Activated CD4-positive, alpha-beta T cell treated with anti-CD3 and anti-CD28 coated beads, Interleukin-2, amount 10 ng/mL, durations not matched to agents 24 days and 14 days (primary cell): ENCODE data around the gene NMNAT2. TPM values are rescaled to one million over a fixed set of nuclear protein-coding genes. Genes with fewer than 3 reads are reported as not detected.
"Not testable (repeated sequence)": the region's sequence is repeated elsewhere in the genome, so short reads cannot be mapped to it uniquely, and the experiment has no call there.

Source experiments
- DNase-seq: peaks from one replicate; pipeline ENCODE4 v3.0.0; 2022
- H3K27ac Mint-ChIP-seq: one replicate; pipeline ENCODE4 v1.8.0; 2022; ENCODE audit warnings: mild to moderate bottlenecking, mixed read lengths
- H3K27me3 Mint-ChIP-seq: one replicate; pipeline ENCODE4 v1.8.0; 2022; ENCODE audit warnings: mixed read lengths
- H3K36me3 Mint-ChIP-seq: one replicate; pipeline ENCODE4 v1.8.0; 2022; ENCODE audit warnings: low read depth, mild to moderate bottlenecking, mixed read lengths
- H3K4me1 Mint-ChIP-seq: one replicate; pipeline ENCODE4 v1.8.0; 2021; ENCODE audit warnings: mixed read lengths
- H3K4me3 Mint-ChIP-seq: one replicate; pipeline ENCODE4 v1.8.0; 2022; ENCODE audit warnings: mild to moderate bottlenecking, moderate library complexity, mixed read lengths
- H3K9me3 Mint-ChIP-seq: one replicate; pipeline ENCODE4 v1.8.0; 2021; ENCODE audit warnings: mixed read lengths
- intact Hi-C: fragments of 100-400 bp; cut with micrococcal nuclease; formaldehyde crosslinking; loops from one replicate; pipeline ENCODE4 v1.15.1; 2023
- total RNA-seq: library from RNA; stranded (reverse); gene quantifications from 2 replicates; pipeline ENCODE4 v1.2.3, GENCODE V29; 2022

The NMNAT2 gene
- total RNA-seq, 1 donor from 2014 or later: not detected

DNA sequence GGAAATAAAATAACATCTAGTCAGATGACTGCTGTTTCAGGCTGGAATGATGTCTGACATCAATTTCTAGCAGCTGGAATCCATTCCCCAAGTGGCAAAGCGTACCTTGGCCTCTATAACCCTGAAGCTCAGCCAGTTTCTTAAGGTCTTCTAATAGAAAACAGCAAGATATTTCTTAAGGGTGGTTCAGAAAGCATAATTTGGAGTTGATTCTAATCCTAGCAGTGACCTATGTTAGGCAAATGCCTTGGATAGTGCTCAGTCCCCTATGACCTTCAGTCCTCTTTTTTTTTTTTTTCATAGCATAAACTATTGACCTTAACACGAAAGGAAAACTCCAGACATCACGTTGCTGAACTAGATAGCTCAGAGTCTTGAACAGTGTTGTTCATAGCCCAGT lies 175.6 kb downstream of the NMNAT2 start:
- H3K9me3 Mint-ChIP-seq: no peaks in the 10 kb centered on the region

DNA sequence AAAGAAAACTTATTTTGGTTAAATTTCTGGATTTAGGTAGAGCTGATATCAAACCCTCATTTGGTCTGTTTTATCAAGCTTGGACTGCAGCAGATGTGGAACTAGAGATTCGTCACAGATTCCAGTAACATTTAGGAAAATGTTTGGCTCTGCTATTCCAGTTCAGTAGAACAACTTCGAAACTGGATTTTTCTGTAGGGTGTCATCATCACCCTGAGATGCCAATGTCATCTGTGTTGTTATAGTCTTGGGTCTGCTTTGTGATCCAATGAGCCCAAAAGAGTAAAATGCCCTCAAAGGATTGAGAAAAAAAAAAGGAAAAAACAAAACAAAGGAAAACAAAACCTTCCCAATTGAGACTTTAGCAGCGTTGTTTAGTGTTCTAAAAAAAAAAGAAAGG lies 176.7 kb downstream of the NMNAT2 start:
- Mint-ChIP-seq H3K27me3 (peaks cover 9% of the 10 kb centered on the region), H3K27ac (no peak overlapping the region), H3K36me3 (no peaks in the 10 kb centered on the region), H3K4me1 (no peaks in the 10 kb centered on the region), H3K9me3 (no peaks in the 10 kb centered on the region), H3K4me3 (no peak overlapping the region)
- intact Hi-C loops: no loop called here
- no peak for DNase-seq

More for the DNA sequence above, 175.6 kb downstream of the NMNAT2 start:
- no peak overlapping the region for H3K27ac Mint-ChIP-seq
- H3K36me3 Mint-ChIP-seq: no peaks in the 10 kb centered on the region
- no peak for DNase-seq
- no peak overlapping the region for H3K4me3 Mint-ChIP-seq
- H3K27me3 Mint-ChIP-seq: peaks cover 9% of the 10 kb centered on the region
- intact Hi-C loops: no loop called here
- no peaks in the 10 kb centered on the region for H3K4me1 Mint-ChIP-seq

DNA sequence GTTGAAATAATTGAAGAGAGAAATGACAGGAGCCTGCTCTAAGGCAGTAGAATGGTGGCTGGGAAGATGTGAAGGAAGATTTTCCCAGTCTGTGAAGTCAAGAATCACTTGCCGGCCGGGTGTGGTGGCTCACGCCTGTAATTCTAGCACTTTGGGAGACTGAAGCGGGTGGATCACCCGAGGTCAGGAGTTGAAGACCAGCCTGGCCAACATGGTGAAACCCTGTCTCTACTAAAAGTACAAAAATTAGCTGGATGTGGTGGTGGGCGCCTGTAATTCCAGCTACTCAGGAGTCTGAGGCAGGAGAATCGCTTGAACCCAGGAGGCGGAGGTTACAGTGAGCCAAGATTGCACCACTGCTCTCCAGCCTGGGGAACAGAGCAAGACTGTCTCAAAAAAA lies 177.3 kb downstream of the NMNAT2 start:
- H3K36me3 Mint-ChIP-seq, DNase-seq, H3K27ac Mint-ChIP-seq, H3K4me1 Mint-ChIP-seq, H3K4me3 Mint-ChIP-seq, H3K9me3 Mint-ChIP-seq, H3K27me3 Mint-ChIP-seq, intact Hi-C loops: not testable (repeated sequence)

DNA sequence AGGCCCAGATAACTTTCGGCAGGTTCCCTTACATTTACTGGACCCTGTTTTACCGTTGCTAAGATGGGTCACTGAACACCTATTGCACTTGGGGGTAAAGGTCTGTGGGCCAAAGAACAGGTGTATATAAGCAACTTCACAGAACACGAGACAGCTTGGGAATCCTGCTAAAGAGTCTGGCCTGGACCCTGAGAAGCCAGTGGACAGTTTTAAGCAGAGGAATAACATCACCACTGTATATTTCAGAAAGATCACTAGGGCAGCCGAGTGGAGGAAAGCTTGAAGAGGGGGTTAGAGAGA lies 177.7 kb downstream of the NMNAT2 start:
- no peak overlapping the region for H3K4me3 Mint-ChIP-seq
- H3K27me3 Mint-ChIP-seq: peaks cover 9% of the 10 kb centered on the region
- H3K4me1 Mint-ChIP-seq: no peaks in the 10 kb centered on the region
- H3K36me3 Mint-ChIP-seq: no peaks in the 10 kb centered on the region
- DNase-seq: no peak
- intact Hi-C loops: no loop called here
- no peaks in the 10 kb centered on the region for H3K9me3 Mint-ChIP-seq
- no peak overlapping the region for H3K27ac Mint-ChIP-seq

DNA sequence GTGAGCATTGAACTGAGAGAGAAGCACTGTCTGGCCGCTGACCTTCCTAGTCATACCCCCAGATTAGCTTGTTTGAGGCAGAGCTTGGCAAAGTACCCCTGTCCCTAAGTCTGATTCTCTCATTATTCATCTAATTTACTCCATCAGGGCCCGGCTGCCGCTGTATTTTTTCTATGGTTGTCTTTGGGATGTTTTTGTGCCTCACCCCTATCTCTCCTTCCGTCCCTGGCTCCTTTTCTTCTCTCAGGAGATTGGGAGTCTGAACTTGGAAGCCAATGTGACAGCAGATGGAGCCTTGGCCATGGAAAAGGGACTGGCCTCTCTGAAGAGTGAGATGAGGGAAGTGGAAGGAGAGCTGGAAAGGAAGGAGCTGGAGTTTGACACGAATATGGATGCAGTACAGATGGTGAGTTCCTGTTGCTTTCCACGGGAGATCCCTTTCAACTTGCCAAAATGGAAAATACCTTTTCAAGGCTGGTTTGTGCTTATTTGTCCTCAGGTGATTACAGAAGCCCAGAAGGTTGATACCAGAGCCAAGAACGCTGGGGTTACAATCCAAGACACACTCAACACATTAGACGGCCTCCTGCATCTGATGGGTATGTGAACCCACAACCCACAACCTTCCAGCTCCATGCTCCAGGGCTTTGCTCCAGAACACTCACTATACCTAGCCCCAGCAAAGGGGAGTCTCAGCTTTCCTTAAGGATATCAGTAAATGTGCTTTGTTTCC lies 178.2 kb downstream of the NMNAT2 start:
- Mint-ChIP-seq H3K27ac (no peak overlapping the region), H3K27me3 (peaks cover 9% of the 10 kb centered on the region), H3K9me3 (no peaks in the 10 kb centered on the region), H3K36me3 (no peaks in the 10 kb centered on the region), H3K4me1 (no peaks in the 10 kb centered on the region), H3K4me3 (no peak overlapping the region)
- DNase-seq: no peak
- intact Hi-C loops: no loop called here

DNA sequence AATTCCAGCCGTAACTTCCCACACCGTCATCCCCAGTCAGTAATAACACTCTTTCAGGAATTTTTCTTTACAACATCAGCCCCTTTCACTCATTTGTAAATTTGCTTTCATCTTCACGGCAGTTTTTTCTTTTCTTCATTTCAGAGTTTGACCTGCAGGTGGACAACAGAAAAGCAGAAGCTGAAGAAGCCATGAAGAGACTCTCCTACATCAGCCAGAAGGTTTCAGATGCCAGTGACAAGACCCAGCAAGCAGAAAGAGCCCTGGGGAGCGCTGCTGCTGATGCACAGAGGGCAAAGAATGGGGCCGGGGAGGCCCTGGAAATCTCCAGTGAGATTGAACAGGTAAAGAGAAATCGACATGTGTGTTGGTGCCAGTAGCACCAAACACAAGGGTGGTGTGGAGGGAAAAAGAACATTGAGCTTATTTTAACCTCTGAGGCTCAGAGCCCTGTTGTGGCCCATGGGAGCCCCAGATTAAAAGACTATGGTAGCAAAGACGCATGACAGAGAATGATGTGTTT lies 178.9 kb downstream of the NMNAT2 start:
- Mint-ChIP-seq H3K9me3 (no peaks in the 10 kb centered on the region), H3K36me3 (no peaks in the 10 kb centered on the region), H3K27ac (no peak overlapping the region), H3K27me3 (peaks cover 8% of the 10 kb centered on the region), H3K4me3 (no peak overlapping the region), H3K4me1 (no peaks in the 10 kb centered on the region)
- intact Hi-C loops: no loop called here
- no peak for DNase-seq

DNA sequence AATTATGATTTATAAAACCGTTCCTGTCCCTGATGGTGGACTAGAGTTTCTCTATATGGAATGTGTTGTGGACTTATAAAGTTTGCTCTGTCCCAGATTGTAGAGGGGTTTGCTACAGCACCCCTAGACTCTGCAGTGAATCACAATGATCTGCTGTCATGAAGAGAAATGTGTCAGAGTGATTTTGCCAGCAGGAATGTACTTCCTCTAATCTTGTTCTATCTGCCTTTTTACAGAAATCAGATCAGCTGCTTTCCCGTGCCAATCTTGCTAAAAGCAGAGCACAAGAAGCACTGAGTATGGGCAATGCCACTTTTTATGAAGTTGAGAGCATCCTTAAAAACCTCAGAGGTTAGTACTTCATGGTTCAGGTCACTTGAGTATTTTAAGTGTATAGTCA lies 180.1 kb downstream of the NMNAT2 start:
- Mint-ChIP-seq H3K27me3 (peaks cover 7% of the 10 kb centered on the region), H3K36me3 (no peaks in the 10 kb centered on the region), H3K4me3 (no peak overlapping the region), H3K4me1 (no peaks in the 10 kb centered on the region), H3K27ac (no peak overlapping the region), H3K9me3 (no peaks in the 10 kb centered on the region)
- intact Hi-C loops: no loop called here
- no peak for DNase-seq

DNA sequence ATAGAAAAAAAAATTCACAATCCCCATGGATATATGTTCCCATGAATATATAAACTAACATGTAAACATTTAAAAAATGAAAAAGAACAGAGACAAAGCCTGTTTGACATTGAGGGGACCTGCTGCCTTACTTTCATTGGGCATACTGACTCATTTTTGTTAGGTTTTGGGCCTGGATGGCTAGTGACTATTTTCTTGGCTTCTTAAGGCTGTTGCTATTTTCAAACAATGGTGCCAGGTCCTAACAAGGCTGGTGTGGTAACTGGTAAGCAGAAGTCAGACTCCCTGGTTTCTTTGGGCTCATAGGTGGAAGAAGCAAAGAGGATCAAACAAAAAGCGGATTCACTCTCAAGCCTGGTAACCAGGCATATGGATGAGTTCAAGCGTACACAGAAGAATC lies 181.1 kb downstream of the NMNAT2 start:
- Mint-ChIP-seq H3K27ac (no peak overlapping the region), H3K9me3 (no peaks in the 10 kb centered on the region), H3K36me3 (no peaks in the 10 kb centered on the region), H3K4me3 (no peak overlapping the region), H3K4me1 (no peaks in the 10 kb centered on the region), H3K27me3 (peaks cover 7% of the 10 kb centered on the region)
- intact Hi-C loops: no loop called here
- no peak for DNase-seq

DNA sequence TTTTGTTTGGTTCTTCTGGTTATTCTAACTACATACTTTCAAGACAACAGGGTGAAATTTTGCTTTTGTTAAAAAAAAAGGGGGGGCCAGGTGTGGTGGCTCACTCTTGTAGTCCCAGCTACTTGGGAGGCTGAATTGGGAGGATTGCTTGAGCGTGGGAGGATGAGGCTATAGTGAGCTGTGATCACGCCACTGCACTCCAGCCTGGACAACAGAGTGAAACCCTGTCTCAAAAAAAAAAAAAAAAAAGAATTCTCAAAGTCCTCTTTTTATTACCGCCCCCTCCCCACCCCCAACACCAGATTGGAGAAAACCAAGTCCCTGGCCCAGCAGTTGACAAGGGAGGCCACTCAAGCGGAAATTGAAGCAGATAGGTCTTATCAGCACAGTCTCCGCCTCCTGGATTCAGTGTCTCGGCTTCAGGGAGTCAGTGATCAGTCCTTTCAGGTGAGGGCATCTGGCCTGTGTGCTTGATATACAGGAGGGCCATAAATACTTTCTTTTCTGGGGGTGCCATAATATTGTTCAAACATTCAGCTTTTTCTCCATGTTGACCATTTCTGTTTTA lies 181.9 kb downstream of the NMNAT2 start:
- H3K4me1 Mint-ChIP-seq: no peaks in the 10 kb centered on the region
- H3K36me3 Mint-ChIP-seq: no peaks in the 10 kb centered on the region
- H3K27ac Mint-ChIP-seq: no peak overlapping the region
- peaks cover 4% of the 10 kb centered on the region for H3K27me3 Mint-ChIP-seq
- H3K4me3 Mint-ChIP-seq: no peak overlapping the region
- no peak for DNase-seq
- intact Hi-C loops: no loop called here
- H3K9me3 Mint-ChIP-seq: no peaks in the 10 kb centered on the region

DNA sequence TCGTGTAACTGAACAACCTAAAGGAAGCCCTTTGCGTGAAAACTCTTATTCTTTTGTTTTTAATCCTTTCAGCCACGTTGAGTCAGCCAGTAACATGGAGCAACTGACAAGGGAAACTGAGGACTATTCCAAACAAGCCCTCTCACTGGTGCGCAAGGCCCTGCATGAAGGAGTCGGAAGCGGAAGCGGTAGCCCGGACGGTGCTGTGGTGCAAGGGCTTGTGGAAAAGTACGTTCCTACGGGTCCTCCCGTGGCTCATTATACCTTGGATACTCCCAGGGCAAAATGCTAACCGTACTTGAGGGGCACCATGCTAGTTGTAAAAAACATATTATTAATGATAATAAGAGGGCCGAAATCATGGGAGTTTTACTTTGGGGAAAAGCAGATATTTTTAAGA lies 182.7 kb downstream of the NMNAT2 start:
- Mint-ChIP-seq H3K27me3 (peaks cover 3% of the 10 kb centered on the region), H3K4me3 (no peak overlapping the region), H3K4me1 (no peaks in the 10 kb centered on the region), H3K36me3 (no peaks in the 10 kb centered on the region), H3K9me3 (no peaks in the 10 kb centered on the region), H3K27ac (no peak overlapping the region)
- intact Hi-C loops: no loop called here
- no peak for DNase-seq

DNA sequence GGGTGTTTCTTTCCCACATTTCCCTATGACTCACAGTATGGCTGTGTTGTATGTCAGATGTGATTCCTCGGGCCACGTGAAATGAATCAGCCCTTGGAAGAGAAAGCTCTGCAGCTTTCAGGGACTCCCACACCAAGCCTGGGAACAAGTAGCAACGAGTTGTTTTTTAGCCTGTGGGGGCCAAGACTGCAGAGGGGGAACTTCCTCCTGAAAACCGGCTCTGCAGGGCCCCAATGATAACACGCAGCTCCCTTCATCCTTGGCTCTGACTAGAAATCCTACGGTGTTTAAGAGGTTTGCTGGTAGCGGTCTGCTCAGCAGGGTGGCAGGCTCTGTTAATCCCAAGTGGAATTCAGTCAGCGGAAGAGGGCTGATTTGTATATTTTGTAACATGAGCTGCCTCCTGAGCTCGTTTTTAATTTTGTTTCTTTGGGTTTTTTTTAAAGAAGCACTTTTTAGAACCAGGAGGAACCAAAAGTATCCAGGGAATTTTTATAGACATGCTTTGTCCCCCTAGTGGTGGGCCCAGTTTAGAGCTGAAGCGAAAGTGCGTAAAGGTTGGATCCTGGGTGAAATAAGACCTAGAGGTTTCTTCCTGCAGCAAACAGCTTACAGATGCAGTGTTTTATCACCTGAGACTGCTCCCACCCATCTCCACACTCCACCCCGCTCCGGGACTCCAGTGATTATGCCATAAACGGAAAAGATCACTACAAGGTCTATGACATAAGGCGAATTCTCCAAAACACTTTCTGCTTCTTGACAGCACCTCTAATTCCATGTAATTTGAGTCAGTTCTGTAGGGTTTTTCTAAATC lies 183.3 kb downstream of the NMNAT2 start:
- Mint-ChIP-seq H3K27ac (no peak overlapping the region), H3K27me3 (peaks cover 2% of the 10 kb centered on the region), H3K9me3 (no peaks in the 10 kb centered on the region), H3K36me3 (no peaks in the 10 kb centered on the region), H3K4me3 (no peak overlapping the region), H3K4me1 (no peaks in the 10 kb centered on the region)
- no peak for DNase-seq
- intact Hi-C loops: no loop called here

DNA sequence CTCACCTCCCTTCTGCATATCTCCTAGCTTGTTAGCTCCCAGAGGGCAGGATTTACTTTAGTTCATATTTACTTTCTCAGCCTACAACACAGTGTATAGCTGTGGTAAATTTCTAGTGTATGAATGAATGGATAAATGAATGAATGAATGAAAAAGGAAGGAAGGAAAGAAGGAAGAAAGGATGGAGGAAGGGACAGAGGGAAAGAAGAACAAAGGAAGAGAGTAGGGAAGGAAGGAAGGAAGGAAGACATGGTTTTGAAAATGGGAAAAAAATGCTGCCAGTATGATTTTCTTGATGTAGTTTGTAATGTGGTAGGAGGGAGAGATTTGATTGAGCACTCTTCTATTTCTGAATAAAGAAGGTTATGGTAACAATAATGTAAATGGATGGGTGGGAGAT lies 185.1 kb downstream of the NMNAT2 start:
- Mint-ChIP-seq H3K27me3 (peaks cover 2% of the 10 kb centered on the region), H3K4me1 (no peaks in the 10 kb centered on the region), H3K36me3 (no peaks in the 10 kb centered on the region), H3K9me3 (no peaks in the 10 kb centered on the region), H3K27ac (no peak overlapping the region), H3K4me3 (no peak overlapping the region)
- intact Hi-C loops: no loop called here
- DNase-seq: no peak

DNA sequence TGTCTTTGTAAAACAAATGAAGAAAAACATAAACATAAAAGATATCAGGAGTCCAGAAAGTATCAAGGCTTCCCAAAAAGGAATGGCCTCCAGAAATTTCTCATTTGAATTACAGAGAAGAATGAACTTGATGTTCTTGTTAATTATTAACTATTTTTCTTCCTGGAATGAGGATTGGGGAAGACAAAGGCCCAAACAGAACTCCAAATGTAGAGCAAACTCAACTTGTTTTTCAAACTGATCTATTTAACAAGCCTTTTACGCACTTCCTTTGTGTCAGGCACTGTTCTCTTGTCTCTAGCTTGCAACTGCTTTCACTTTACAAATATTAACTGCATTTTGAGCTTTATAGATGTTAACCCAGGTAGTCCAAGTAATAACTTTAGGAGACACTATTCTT lies 186.6 kb downstream of the NMNAT2 start:
- Mint-ChIP-seq H3K36me3 (no peaks in the 10 kb centered on the region), H3K27me3 (peaks cover 2% of the 10 kb centered on the region), H3K9me3 (no peaks in the 10 kb centered on the region), H3K4me3 (no peak overlapping the region), H3K27ac (no peak overlapping the region), H3K4me1 (peaks cover 6% of the 10 kb centered on the region)
- no peak for DNase-seq
- intact Hi-C loops: no loop called here

DNA sequence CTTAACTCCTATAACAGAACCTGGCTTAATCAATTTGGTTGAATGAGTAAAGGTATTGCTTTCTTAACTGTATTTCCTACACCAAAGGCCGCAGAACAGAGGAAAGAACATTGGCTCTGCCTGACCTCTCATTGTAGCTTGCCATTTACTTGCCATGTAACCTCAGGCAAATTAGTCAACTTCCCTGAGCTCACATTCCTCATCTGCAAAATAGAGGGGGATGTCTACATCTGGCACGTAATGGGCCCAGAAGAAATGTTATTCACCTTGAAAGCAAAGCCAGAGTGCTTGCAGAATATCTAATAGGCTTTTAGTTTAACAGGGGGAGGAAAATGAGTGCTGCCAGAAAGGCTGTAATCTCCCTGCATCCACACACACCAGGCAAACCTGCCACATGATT lies 187.8 kb downstream of the NMNAT2 start:
- Mint-ChIP-seq H3K27me3 (peaks cover 2% of the 10 kb centered on the region), H3K36me3 (no peaks in the 10 kb centered on the region), H3K9me3 (no peaks in the 10 kb centered on the region), H3K27ac (no peak overlapping the region), H3K4me1 (peaks cover 6% of the 10 kb centered on the region), H3K4me3 (no peak overlapping the region)
- intact Hi-C loops: no loop called here
- DNase-seq: no peak
